ENCODE data around the gene THADA. TPM values are rescaled to one million over a fixed set of nuclear protein-coding genes. Genes with fewer than 3 reads are reported as not detected.

THADA gene
- total RNA-seq, 1 donor from 2014 or later = 28.3 TPM

DNA sequence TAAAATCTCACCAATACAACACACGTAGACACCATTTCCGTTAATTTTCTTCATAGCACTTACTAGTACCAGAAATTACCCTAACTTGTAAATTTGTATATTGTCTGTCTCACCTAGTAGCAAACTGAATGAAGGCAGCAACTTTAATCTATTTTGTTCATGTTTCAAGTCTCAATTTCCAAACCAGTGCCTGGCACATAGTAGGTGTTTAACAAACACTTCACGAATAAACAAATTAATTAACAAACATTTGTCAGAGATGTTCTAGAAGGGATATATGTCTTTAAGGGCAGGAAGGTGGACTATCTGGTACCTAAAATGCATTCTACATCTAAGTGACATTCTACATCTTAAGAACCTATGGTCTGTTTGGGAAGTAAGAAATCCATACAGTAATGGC, 963 bp downstream of the THADA start:
- peaks cover 2% of the 10 kb centered on the region for H3K36me3 Mint-ChIP-seq (ENCODE audit: unreplicated experiment)
- peak overlapping the region; percentile 98 for H3K27ac Mint-ChIP-seq (ENCODE audit: unreplicated experiment)
- H3K4me3 Mint-ChIP-seq (ENCODE audit: unreplicated experiment) = peak overlapping the region; percentile 92
- DNase-seq (ENCODE audit: extremely low spot score, unreplicated experiment) = no peak
- peaks cover 4% of the 10 kb centered on the region for H3K27me3 Mint-ChIP-seq (ENCODE audit: unreplicated experiment)
- TF ChIP-seq CTCF (IDR thresholded peaks at IDR 0.05) = no peak
- peaks cover 31% of the 10 kb centered on the region for H3K4me1 Mint-ChIP-seq (ENCODE audit: unreplicated experiment)
- no peaks in the 10 kb centered on the region for H3K9me3 Mint-ChIP-seq (ENCODE audit: unreplicated experiment)

DNA sequence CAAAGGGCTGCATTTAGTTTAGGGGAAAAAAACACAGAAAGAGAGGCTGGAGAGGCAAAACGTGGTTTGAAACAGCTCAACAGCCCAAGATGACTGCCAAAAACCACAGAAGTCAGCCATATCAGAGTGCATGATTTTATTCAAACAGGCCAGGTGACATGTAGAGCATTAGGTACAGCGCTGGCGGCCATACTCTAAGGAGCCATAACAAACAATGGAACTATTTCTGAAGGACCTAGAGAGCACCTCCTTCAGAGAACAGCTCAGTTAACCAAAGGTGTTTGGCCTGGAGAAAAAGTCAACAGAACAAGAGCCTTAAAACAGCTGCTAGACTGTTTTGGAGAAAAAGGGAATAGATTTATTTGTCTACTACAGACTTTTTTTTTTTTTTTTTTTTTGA, 2.6 kb downstream of the THADA start:
- Mint-ChIP-seq H3K9me3 (ENCODE audit: unreplicated experiment) (no peaks in the 10 kb centered on the region), H3K27ac (ENCODE audit: unreplicated experiment) (peak overlapping the region; percentile 62), H3K4me3 (ENCODE audit: unreplicated experiment) (peak overlapping the region; percentile 39), H3K4me1 (ENCODE audit: unreplicated experiment) (peaks cover 31% of the 10 kb centered on the region), H3K27me3 (ENCODE audit: unreplicated experiment) (no peaks in the 10 kb centered on the region), H3K36me3 (ENCODE audit: unreplicated experiment) (peaks cover 9% of the 10 kb centered on the region)
- no peak for TF ChIP-seq CTCF (IDR thresholded peaks at IDR 0.05)
- DNase-seq (ENCODE audit: extremely low spot score, unreplicated experiment) = no peak

DNA sequence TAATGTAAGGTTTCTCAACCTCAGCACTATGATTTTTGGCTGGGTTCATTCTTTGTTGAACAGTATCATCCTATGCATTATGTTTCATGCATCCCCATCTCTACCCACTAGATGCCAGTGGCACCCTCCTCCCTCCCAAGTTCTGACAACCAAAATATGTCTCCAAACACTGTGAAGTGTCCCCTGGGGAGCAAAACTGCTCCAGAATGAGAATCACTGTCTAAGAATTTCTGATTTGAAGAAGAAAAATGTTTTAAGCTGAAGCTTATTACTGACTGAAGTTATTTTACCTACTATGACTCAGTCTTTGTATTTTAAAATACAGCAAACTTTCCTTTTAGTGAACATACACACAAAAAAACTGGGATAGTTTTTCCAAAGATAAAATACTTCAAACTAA, 3.4 kb downstream of the THADA start:
- H3K4me3 Mint-ChIP-seq (ENCODE audit: unreplicated experiment) = peak overlapping the region; percentile 10
- no peaks in the 10 kb centered on the region for H3K27me3 Mint-ChIP-seq (ENCODE audit: unreplicated experiment)
- peaks cover 31% of the 10 kb centered on the region for H3K4me1 Mint-ChIP-seq (ENCODE audit: unreplicated experiment)
- peak; percentile 44 for TF ChIP-seq CTCF (IDR thresholded peaks at IDR 0.05)
- DNase-seq (ENCODE audit: extremely low spot score, unreplicated experiment) = no peak
- H3K27ac Mint-ChIP-seq (ENCODE audit: unreplicated experiment) = peak overlapping the region; percentile 62
- peaks cover 17% of the 10 kb centered on the region for H3K36me3 Mint-ChIP-seq (ENCODE audit: unreplicated experiment)
- no peaks in the 10 kb centered on the region for H3K9me3 Mint-ChIP-seq (ENCODE audit: unreplicated experiment)

- no peaks in the 10 kb centered on the region for H3K4me1 Mint-ChIP-seq (ENCODE audit: unreplicated experiment)
- H3K4me3 Mint-ChIP-seq (ENCODE audit: unreplicated experiment) = no peak overlapping the region
- no peaks in the 10 kb centered on the region for H3K27me3 Mint-ChIP-seq (ENCODE audit: unreplicated experiment)
- H3K9me3 Mint-ChIP-seq (ENCODE audit: unreplicated experiment) = no peaks in the 10 kb centered on the region
- TF ChIP-seq CTCF (IDR thresholded peaks at IDR 0.05) = no peak
- H3K36me3 Mint-ChIP-seq (ENCODE audit: unreplicated experiment) = peaks cover 47% of the 10 kb centered on the region
- no peak overlapping the region for H3K27ac Mint-ChIP-seq (ENCODE audit: unreplicated experiment)
- no peak for DNase-seq (ENCODE audit: extremely low spot score, unreplicated experiment)
Measured at GRCh38 chr2:43585708-43586107, 10.1 kb downstream of the THADA start.

DNA sequence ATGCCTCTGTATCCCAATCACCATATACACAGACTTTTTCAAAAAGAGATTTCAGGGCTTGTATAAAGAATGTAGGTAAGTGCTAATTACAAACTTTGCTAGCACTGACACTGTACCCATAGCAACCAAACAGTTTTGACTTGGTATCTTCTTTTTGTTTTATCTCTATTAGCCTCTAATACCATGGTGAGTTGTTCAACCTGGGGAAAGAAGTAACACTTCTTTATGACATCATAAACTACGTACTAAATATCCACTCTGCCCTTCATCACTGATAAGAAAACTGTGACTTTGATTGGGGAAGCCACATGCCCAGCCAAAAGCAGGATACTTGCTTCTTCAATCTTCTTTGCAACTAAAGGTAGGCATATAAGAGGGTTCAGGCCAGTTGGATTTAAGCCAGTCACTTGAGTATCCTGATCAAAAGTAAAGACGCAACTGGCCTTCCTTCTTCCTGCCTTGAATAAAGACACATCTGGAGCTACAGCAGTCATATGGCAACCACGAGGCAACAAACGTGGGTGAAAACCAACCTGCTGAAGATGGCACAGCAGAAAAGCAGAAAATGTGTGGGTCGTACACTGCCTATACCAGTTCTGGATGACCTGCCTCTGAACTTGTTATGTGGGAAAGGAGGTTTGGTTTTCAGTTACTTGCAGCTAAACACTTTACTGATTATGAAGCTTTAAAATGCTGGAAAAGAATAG, 16.4 kb downstream of the THADA start:
- Mint-ChIP-seq H3K4me1 (ENCODE audit: unreplicated experiment) (peaks cover 3% of the 10 kb centered on the region), H3K27ac (ENCODE audit: unreplicated experiment) (peak overlapping the region; percentile 9), H3K9me3 (ENCODE audit: unreplicated experiment) (no peaks in the 10 kb centered on the region), H3K36me3 (ENCODE audit: unreplicated experiment) (peaks cover 32% of the 10 kb centered on the region), H3K27me3 (ENCODE audit: unreplicated experiment) (no peaks in the 10 kb centered on the region), H3K4me3 (ENCODE audit: unreplicated experiment) (no peak overlapping the region)
- DNase-seq (ENCODE audit: extremely low spot score, unreplicated experiment) = no peak
- TF ChIP-seq CTCF (IDR thresholded peaks at IDR 0.05) = no peak

Measured in osteocyte (in vitro differentiated cells).